Stimulated activated CD4-positive, alpha-beta T cell treated with anti-CD3 and anti-CD28 coated beads, Interleukin-15, amount 100 ng/mL, for 1 hour (primary cell): ENCODE results near the gene VAT1L.

Source experiments
- DNase-seq, 2 donors: peaks; one replicate each; pipeline ENCODE4 v3.0.0-alpha.2; 2020; ENCODE audit warnings: low read depth in 1 of 2, low spot score in 1 of 2

Gene VAT1L

DNA sequence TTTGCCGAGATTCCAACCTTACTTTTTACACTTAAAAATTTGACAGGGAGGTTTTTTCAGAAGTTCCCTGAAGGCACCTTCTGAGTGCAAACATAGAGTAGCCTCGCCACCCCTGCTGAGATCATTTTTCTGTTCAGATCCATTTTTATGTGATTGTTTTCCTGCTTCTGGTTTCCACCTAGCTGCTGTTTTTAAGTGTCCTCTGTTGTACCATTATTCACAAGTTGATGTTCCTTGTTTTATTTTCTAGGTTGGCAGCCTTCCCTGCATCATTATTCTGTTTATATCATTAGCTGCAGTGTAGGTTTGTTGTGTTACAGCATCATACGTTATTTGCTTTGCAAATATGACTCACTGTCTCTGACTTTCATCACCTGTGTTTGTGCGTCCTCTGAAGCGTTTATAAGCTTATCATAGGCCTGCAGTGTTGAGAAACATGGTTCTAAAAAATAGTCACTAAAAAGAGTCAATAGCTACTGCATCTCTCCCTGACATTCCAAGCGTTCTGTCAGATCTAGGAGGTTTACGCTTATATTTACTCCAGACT, 117.1 kb downstream of the VAT1L start:
- no peak for DNase-seq

DNA sequence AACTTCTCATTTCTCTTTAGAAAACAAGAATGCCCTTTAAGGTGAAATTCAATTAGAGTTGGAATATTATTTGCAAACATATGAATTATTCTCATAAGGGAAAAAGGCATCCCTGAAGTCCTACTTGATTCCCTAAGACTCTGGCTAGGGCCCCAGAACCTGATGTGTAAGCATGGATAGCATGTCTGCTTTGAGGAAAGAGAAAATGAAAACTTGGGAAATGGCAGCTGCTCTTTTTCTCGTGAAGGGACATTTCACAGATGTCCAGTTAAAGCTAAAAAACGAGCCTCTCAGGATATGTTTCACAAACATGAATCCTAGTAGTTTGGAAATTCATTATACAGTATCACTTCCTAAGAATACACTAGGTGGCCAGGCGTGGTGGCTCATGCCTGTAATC, 121.7 kb downstream of the VAT1L start:
- no peak for DNase-seq

DNA sequence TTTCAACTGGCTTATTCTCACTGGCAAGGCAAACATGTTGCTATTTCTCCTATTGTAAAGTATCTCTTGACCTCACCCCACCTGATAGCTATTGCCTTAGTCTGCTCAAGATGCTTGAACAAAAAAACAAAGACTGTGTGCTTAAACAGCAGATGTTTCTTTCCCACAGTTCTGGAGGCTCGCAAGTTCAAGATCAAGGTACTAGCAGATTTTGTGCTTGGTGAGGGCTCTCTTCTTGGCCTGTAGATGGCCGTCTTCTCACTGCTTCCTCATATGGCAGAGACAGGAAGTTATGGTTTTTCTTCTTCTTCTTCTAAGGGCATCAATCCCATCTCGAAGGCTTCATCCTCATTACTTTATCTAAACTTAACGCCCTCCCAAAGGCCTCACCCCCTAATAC, 124.3 kb downstream of the VAT1L start:
- DNase-seq, result no peak

DNA sequence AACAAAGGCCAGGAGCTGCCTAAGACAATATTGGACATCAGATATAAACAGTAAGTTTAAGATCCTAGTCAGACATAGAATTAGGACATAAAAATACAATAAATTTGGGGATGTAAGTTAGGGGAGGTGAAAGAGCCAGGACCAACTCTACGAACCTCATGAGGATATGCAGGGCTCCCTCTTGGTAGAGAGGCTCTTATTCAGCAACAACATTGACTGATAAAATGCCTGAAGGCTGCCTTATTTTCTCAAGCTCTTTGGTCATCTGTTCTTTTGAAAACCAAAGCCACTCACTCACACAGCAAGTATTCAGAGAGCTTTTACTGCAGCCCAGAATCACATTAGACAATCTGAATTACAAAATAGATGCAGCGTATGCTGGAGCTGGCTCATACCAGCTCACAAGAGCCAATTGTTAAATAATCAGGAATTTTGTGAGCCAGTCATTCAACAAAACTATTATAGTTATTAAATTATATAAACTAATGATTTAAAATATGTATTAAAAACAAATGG, 125.4 kb downstream of the VAT1L start:
- no peak for DNase-seq

DNA sequence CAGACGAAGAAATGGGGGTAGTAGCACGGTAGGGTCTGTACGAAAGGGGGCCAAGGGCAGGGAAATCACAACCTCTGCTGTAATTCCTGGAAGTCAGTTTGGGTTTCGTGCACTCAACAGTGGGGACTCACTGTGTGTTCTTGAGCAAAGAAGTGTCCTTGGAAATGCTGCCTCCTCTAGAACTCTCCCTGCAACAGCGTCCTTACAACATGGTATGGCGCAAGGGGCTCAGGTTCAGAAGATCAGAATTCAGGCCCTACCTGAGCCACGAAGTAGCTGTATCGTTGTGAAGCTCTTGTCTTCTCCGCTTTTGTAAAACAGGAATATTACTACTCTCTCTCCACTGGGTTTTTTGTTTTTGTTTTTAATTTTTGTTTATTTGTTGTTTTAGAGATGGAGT, 127.7 kb downstream of the VAT1L start:
- no peak for DNase-seq

DNA sequence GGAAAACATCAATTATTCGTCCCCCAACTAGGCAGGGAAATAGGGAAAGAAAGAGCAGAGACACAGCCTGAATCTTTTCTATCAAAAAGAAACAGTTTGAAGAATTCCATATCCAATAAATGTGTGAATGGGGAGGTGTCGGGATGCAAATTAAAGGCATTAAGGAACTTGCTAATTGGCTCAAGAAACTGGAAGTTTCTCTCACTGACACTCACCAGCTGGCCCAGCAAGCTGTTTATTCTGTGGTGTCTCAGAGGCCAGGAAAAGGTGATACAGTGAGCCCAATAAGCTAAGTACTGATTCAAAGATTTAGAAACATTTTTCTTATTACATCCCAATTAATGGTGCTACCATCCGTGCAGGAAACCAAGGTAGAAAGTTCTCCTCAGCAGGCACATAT, 129.6 kb downstream of the VAT1L start:
- no peak for DNase-seq

DNA sequence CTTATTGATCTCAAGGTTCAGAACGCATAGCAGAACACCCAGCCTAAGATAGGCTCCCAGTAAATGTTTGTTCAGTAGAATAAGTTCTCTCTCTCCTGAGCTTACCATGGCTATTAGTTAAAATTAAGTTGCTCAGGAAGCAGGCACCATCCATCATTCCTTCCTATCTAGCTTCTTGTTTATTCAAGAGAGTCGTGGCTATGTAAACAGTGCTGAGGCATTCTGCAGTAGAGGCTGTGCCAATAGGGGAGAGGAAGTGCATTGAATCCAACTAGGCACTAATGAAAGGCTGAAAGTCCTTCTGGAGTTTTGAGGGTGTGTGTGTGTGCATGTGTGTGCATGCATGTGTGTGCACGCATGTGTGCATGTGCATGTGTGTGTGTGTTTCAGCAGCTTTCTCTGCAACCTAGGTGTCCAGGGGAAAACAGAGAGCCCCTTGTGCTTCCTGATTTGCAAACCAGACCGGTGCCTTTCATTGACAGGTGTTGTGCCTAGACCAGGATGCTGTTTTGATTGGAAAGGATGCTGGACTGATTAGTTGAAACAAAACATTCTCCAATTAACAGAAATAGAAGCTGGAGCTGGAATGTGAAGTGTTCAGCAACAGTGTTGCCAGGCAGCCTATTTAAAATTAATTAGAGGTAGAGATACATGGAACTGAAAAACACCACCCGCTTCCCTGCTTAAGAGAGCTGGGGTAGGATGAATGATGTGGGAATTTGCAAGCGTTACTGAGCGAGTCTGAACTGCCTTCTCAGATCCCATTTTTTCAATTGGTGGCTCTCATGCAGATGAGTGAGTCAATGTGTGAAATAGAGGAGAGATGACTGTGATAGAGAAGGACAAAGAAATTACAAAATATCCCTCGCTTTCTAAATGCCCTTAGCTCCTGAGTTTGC, 130.7 kb downstream of the VAT1L start:
- no peak for DNase-seq

DNA sequence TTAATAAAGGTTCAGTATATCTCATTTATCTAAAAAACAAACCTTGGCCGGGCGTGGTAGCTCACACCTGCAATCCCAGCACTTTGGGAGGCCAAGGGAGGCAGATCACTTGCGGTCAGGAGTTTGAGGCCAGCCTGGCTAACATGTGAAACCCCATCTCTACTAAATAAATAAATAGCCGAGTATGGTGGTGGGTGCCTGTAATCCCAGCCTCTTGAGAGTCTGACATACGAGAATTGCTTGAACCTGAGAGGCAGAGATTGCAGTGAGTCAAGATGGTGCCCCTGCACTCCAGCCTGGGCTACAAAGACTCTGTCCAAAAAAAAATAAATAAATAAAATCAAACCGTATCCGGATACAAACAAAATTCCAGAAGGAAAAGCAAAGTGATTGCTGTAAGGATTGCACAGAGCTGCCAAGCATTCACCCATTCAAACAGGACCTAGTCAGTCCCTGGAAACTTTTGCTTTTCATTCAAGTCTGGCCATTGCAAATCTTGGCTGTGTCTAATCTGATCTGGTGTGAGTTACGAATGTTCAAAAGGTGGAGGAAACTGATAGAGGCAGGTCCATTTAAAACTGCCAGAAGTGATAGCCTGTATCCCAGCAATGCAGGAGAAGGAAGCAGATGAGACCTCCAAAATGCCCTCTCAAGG, 131.5 kb downstream of the VAT1L start:
- DNase-seq, result no peak

DNA sequence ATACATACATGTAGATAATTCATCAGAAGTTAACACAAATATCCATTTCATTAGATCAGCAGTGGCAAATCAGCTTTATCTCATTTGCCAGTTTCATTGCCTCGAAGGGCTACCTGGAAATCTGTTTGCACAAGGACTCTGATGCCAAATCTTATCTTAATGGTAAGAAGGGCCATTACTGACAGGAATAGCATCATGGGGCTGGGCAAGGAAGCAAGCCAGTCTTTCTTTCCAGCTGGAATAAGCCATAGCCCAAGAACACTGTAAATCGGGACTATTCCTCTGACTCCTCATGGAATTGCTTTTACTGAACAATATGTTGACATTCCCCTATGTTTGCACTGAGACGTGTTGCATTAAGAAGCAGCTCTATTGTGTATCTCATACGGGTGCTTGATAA, 132.6 kb downstream of the VAT1L start:
- DNase-seq, result no peak

DNA sequence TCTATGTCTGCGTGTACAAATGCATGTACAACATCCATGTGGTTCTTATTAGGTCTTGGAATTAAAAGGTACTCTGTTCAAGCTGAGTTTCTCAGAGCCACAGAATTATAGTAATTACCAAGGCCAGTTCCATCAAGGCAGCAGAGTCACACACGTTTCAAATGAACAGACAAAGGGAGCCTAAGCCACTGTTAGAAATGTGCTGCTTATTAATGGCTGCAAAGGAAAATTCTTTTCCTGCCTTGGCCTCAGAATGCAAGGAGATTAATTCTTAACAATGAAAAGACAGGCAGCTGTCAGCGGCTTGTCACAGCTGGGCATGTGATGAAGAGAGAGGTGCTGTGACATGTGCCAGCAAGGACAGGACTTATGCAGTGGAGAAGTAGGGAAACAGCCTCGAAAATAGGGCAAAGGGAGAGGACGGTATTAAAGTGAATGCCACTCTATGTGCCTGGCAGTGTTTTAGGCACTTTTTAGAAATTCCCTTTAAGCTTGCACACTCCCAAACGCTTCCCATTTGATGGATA, 133.9 kb downstream of the VAT1L start:
- DNase-seq, result no peak

DNA sequence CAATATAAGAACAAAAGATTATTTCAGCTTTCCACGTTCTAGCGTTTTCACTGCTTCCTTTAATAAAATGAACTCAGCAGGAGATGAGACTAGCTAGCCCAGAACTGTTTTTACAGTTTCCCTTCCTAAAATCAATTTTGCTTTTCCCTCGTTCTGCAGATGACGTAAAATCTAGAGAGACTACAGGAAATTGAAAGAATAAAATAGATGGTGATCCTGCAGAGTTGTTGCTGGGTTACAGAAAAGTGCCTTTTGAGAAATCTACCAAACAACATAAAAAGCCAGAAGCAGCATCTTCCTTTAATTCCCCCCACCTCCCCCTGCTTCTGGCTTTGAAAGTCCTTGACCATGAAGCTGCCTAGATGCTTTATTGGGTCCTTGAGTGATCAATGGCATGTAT, 137.2 kb downstream of the VAT1L start:
- DNase-seq, result no peak

DNA sequence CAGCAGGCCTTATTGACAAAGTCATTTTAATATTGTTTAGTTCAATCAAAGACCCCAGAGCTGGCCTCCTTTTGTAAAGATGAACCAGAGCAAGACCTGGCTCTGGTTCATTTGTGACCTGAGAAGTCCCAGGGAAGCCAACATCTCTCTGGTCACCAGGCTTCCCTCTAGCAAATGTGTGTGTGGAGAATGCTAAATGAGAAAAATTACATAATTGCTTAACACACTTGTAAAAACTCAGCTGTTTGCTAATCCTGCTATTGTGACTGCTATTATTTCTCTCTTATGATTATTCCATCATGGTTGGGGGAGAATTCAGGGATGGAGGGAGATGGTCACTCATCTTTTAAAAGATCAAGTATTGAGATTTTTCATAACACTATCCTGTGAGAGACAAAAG, 139.7 kb downstream of the VAT1L start:
- no peak for DNase-seq

DNA sequence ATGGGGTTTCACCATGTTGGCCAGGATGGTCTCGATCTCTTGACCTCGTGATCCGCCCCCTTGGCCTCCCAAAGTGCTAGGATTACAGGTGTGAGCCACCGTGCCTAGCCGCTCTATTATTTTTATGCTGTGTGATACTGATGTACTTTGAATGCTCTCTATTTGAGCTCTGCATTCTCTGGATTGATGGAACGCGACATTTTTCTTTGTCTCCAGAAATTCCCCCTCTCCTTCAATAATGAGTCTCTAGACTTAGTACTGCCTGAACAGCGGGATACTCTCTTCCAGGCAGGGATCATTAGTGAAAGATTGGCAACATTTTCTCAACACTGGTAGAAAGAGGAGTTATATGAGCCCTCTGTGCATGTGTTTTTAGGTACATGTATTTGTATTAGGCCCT, 140.6 kb downstream of the VAT1L start:
- DNase-seq, result no peak

DNA sequence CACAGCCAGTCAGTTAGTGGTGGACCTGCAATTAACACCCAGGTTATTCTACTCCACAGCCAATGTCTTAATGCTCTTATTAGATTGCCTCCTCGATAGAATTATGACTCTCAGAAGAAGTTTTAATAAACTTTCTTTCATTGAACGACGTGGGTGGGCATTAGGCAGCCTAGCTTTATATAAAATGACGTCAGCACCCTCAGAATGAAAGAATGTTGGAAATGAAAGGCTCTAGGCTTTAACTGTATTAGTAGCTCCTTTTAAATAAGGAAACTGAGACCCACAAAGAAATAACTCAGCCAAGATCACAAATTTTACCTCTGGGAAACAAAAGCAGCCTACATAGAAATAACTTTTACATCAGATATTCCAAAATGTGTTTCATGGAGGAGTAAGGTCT, 142.7 kb downstream of the VAT1L start:
- no peak for DNase-seq

DNA sequence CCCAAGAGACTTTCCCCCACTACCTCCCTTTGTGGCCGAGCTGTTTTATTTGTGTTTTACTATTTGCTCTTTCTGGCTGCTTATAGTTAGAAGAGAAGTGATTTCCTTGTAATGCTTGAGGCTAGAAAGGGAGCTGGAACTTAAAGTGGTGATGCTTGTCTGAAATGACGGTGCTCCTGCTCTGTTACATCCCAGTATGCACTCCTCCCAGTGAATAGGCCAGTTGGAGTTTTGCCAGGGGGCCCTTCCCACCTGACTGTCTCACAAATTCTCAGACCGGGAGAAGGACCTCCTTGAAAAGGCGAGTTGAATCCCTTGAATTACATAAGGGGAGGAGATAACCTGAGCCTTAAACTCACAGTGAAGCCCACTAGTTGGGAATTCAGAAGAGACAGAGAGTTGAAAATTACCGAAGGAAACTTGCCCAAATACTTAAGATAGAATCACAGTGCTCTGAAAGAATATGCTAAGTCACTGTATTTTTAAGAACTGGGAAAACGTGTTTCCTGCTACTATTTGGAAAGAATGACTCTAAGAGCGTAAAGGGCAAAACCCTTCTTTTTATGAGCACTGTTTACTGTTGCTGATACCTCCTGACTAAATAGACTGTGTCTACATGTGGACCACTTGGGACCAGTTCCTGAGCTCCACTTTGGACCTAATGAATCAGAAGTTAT, 149.2 kb downstream of the VAT1L start:
- no peak for DNase-seq

DNA sequence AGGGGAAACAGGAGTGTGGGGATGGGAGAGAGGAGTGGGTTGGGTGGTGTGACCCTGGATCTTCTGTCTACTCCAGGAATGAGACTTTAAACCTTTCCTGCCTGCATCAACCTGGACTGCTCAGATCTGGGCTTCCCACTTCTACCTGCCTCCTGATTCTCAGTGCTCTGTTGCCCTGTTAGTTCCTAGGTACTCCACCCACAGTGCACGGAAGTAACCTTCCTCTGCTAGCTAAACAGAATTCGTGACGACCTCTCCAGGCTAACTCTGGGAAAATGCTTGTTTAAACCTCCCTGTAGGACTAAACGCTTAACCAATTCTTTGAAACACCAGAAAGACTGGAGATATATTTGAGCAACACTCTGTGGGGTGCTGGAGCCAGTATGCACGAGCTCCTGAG, 150.5 kb downstream of the VAT1L start:
- no peak for DNase-seq

DNA sequence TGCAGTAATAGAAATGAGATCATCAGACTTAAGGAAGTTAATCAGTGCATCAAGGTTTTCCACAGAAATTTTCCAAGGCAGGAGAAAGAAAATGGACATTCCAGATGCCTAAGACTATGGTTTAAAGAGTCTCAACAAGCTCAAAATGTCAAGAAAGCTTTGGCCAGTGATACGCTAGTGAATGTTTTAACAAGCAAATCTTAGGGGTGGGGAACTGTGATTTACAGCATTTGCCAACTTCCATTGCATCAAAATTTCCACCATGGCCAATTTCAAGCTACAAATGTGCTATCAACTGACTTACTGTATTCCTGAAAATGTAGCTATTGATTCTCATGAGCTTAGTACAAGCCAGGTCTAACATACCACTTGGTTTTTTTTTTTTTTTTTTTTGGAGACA, 151.6 kb downstream of the VAT1L start:
- DNase-seq, result no peak

DNA sequence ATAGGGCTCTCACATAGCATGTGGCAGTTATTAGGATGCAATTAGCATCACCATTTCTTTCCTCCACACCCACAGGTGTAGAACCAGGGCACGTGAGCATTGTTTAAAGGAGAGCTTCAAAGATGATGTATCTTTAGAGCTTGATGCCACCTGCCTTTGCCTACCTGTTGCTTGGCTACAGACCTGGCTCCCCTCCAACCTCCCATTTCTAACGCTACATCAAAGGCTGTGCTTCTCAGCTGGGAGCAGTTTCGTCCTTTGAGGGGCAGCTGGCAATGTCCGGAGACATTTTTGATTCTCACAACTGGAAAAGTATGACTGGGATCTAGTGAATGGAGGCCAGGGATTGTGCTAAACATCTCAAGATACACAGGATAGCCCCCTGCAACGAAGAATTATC, 155.4 kb downstream of the VAT1L start:
- no peak for DNase-seq

DNA sequence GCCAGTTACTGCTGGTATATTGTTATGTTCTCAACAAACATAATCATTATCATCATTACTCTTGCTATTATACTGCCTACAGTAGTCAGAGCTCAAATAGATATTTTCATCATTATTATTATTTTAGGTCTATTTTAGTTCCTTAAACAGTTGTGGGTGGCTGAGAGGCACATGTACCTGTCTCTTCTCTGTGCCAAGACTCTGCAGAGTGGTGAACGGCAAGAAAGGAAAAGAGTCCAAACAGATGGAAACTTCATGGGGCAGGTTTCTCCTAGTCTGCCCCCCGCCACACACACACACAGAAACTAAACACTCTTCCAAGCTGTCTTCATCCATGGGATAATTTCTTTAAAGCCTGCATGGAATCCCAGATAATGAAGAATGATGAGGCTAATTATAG, 156.3 kb downstream of the VAT1L start:
- no peak for DNase-seq

DNA sequence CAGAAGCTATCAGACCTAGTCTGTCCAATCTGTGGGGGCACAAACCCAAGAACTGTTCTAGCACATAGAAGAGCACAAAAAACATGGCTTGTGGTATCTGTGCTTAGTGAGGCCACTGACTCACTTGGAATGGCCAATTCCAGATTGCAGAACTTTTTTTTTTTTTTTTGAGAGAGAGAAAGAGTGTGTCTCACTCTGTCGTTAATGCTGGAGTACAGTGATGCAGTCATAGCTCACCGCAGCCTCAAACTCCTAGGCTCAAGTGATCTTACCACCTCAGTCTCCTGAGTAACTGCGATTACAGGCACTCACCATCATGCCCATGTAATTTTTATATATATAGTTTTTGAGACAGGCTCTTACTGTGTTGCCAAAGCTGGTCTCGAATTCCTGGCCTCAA, 156.8 kb downstream of the VAT1L start:
- no peak for DNase-seq

DNA sequence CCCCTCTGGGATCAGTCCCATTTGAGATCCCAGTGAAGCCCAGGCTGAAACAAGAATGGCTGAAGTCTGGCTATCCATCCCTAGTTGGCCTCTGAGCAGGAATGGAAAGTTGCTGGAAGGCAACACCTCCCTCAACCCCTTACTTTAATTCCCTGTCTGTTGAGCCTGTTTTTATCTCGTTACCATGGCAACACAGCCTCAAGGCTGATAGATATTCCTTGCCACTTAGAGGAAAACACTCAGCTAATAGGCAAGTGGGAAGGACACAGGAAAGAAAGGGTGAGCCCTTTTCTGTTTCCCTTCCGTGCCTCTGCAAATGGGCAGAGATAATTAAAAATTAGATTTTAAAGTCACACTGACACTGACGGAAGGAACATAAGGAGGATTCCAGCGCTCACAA, 158.5 kb downstream of the VAT1L start:
- DNase-seq, result no peak
